Thoracic aorta (tissue), 2 donors: ENCODE measurements around the gene TTLL5. TPM values are rescaled to one million over a fixed set of nuclear protein-coding genes. Genes with fewer than 3 reads are reported as not detected.

Source experiments
- ATAC-seq: fragments of 150-250 bp; one replicate; pipeline ENCODE4 v1.8.0; 2017; ENCODE audit warnings: low read depth; ENCODE audit not compliant: insufficient number of reproducible peaks, low FRiP score
- DNase-seq: peaks from one replicate; pipeline ENCODE4 v3.0.0-alpha.2; 2020; ENCODE audit warnings: low spot score
- H3K27ac ChIP-seq, 2 donors: fragments of 200-600 bp; sonication (generic); 1 replicate in 1 of 2; 2 replicates in 1 of 2; pipeline ENCODE4 v1.5.1; 2016; ENCODE audit warnings: mild to moderate bottlenecking in 2 of 2, moderate library complexity in 2 of 2
- H3K27me3 ChIP-seq: fragments of 200-600 bp; sonication (generic); replicated peaks from 2 replicates; pipeline ENCODE4 v1.6.0; 2016; ENCODE audit warnings: mild to moderate bottlenecking; ENCODE audit not compliant: insufficient read depth
- H3K36me3 ChIP-seq: fragments of 200-600 bp; sonication (generic); one replicate; pipeline ENCODE4 v1.5.1; 2016
- H3K4me1 ChIP-seq, 2 donors: fragments of 200-600 bp; sonication (generic); 1 replicate in 1 of 2; 2 replicates in 1 of 2; pipeline versions ENCODE4 v1.5.1 to v1.6.0; 2016; ENCODE audit warnings: low read depth in 2 of 2, mild to moderate bottlenecking in 1 of 2; ENCODE audit not compliant: control insufficient read depth in 1 of 2
- H3K4me3 ChIP-seq: fragments of 200-600 bp; sonication (generic); 2 replicates; pipeline ENCODE4 v1.5.1; 2016; ENCODE audit warnings: mild to moderate bottlenecking
- H3K9me3 ChIP-seq: fragments of 200-600 bp; sonication (generic); 2 replicates; pipeline ENCODE4 v1.5.1; 2016
- CTCF ChIP-seq: fragments of 200-600 bp; sonication (generic); IDR thresholded peaks from one replicate; pipeline ENCODE4 v1.5.1; 2019; ENCODE audit warnings: antibody characterized with exemption
- total RNA-seq, 2 donors: library from RNA; depleted of rRNA; stranded (reverse); fragments of >200 nt; gene quantifications; one replicate each; pipeline versions ENCODE4 v1.1.0 to v1.2.3, GENCODE V29; 2016

TTLL5 gene
- total RNA-seq, 2 donors from 2014 or later, result 34.7 to 47.9 TPM

GRCh38 chr14:75827331-75827730 lies 166.3 kb downstream of the TTLL5 start:
- Histone ChIP-seq H3K27ac (no peak overlapping the region), H3K4me3 (no peak overlapping the region), H3K4me1 (peaks cover 28 to 57% of the 10 kb centered on the region in 2 donors), H3K36me3 (no peaks in the 10 kb centered on the region), H3K27me3 (no peaks in the 10 kb centered on the region), H3K9me3 (no peaks in the 10 kb centered on the region)
- no peak for DNase-seq
- ATAC-seq, result no peak
- no peak for TF ChIP-seq CTCF

GRCh38 chr14:75829316-75829715 lies 168.3 kb downstream of the TTLL5 start:
- DNase-seq, result no peak
- H3K27ac ChIP-seq, result no peak overlapping the region
- no peaks in the 10 kb centered on the region for H3K9me3 ChIP-seq
- no peaks in the 10 kb centered on the region for H3K27me3 ChIP-seq
- peaks cover 28 to 51% of the 10 kb centered on the region in 2 donors for H3K4me1 ChIP-seq
- H3K36me3 ChIP-seq, result no peaks in the 10 kb centered on the region
- TF ChIP-seq CTCF, result no peak
- no peak overlapping the region for H3K4me3 ChIP-seq
- no peak for ATAC-seq

GRCh38 chr14:75831455-75831854 lies 170.4 kb downstream of the TTLL5 start:
- Histone ChIP-seq H3K36me3 (no peaks in the 10 kb centered on the region), H3K27ac (peak overlapping the region; percentile 20 to 48), H3K27me3 (no peaks in the 10 kb centered on the region), H3K4me1 (peaks cover 14 to 30% of the 10 kb centered on the region in 2 donors), H3K4me3 (peak overlapping the region; percentile 1), H3K9me3 (no peaks in the 10 kb centered on the region)
- TF ChIP-seq CTCF, result no peak
- ATAC-seq (no peak), DNase-seq (no peak)

- DNase-seq (no peak), ATAC-seq (no peak)
- peaks cover 14 to 29% of the 10 kb centered on the region in 2 donors for H3K4me1 ChIP-seq
- no peak for TF ChIP-seq CTCF
- no peak overlapping the region for H3K4me3 ChIP-seq
- peak overlapping the region; percentile 20 to 48 for H3K27ac ChIP-seq
- no peaks in the 10 kb centered on the region for H3K36me3 ChIP-seq
- no peaks in the 10 kb centered on the region for H3K27me3 ChIP-seq
- H3K9me3 ChIP-seq, result no peaks in the 10 kb centered on the region
These were observed 170.9 kb downstream of the TTLL5 start for GRCh38 chr14:75831952-75832351.

- H3K27me3 ChIP-seq, result no peaks in the 10 kb centered on the region
- H3K9me3 ChIP-seq, result no peaks in the 10 kb centered on the region
- no peak overlapping the region for H3K4me3 ChIP-seq
- H3K27ac ChIP-seq, result peak overlapping the region; percentile 35 to 48
- H3K4me1 ChIP-seq, result peaks cover 14 to 29% of the 10 kb centered on the region in 2 donors
- ATAC-seq (no peak), DNase-seq (no peak)
- no peaks in the 10 kb centered on the region for H3K36me3 ChIP-seq
- no peak for TF ChIP-seq CTCF
These were observed 171.7 kb downstream of the TTLL5 start for GRCh38 chr14:75832621-75833297.
